Posterior cingulate gyrus (tissue), 11 donors: Measurements from ENCODE around the gene NUDT14.

Experiments used
- DNase-seq, 10 donors: peaks; one replicate each; pipeline versions ENCODE4 v3.0.0 to v3.0.0-alpha.2; 2020 to 2021; ENCODE audit warnings: mixed read lengths in 3 of 10
- intact Hi-C: fragments of 100-400 bp; cut with DNase I; formaldehyde crosslinking; loops from one replicate; pipeline ENCODE4 v1.15.1; 2023

The NUDT14 gene

DNA sequence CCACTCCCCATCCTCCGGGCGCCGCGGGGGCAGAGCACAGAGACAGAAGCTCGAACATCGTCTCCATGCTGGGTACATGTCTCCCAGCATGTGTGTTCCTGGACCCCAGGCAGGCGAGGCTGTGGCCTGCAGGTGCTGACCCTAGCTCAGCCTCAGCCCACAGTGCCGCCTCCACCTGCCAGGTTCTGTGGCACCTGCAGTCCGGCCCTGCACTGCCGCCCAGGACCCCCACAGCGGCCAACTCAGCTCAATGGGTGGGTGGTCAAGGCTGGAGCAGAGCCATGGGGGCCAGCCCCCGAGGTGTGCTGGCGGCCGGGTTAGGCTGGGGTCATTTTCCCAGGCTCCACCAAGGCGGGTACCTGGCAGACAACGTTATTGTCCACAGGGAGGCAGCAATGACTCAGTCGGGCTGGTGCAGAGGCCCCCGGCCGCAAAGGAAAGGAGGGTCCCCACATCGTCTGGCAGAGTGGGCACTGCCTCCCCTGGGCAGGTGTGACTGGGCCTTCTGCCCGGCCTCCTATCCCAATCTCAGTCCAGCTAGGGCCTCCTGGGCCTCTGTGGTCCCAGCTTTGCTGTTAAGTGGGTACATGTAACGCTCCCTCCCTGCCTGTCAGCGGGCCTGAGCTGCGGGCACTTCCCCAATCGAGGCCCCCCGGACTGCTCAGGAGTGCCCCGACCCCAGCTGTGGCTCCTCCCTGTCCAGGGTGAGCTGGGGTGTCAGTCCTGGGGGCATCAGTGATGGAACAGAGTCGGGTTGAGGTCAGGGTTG, 20.2 kb upstream of the NUDT14 start:
- DNase-seq: no peak

DNA sequence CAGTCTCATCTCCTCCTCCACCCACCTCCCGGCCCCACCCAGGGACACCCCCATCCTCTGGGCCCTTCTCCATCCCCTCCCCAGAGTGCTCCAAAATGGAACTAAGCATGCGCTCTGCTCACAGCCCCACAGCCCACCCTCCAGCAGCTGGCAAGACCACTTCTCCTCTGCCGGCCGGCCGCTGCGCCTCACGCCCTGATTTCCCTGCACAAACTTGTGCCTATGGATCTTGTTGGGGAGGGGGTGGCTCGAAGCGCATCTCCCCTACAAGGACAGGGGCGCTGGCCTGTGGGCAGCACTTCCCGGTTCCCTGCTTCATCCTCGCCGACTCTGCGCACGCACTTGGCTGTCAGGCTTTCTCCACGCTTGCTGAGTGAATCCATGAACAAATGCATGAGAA, 19.5 kb upstream of the NUDT14 start:
- intact Hi-C loops: no loop called here
- no peak for DNase-seq

More for the DNA sequence above, 20.2 kb upstream of the NUDT14 start:
- intact Hi-C loops: no loop called here

DNA sequence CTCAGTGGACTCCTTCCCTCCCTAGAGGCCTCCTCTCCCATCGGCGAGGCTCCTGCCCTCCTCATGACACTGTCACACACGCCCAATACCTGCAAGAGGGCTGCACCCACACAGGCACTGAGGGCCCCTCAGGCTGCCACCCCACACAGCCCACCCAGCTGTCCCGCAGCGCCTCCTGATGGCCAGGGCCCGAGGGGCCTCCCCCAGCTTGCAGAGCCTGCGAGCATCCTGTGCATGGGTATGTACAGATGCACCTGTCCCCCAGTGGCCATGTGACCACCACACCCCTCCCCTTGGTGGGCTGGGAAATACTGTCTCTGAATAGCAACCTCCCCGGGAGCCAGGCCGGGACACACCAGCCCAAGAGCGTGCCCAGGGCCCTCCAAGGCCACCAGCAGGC, 19.0 kb upstream of the NUDT14 start:
- no peak for DNase-seq
- intact Hi-C loops: no loop called here

DNA sequence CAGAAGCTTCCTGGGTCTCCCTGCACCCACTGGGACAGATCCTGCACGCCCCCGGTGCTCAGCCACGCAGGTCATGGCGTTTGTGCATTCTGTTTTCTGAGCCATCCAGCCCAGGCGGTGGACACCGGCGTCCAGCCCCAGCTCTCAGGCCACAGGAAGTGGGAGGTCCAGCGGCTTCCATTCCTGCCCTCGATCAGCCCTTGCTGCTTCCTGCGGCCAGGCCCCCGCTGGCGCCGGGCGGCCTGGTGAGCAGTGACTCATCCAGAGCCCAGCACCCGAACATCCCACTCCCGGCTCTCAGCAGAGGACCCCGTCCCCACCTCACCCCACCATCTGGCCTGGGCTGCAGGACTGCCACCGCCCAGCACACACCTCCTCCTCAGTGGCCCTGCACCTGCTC, 18.0 kb upstream of the NUDT14 start:
- intact Hi-C loops: no loop called here

DNA sequence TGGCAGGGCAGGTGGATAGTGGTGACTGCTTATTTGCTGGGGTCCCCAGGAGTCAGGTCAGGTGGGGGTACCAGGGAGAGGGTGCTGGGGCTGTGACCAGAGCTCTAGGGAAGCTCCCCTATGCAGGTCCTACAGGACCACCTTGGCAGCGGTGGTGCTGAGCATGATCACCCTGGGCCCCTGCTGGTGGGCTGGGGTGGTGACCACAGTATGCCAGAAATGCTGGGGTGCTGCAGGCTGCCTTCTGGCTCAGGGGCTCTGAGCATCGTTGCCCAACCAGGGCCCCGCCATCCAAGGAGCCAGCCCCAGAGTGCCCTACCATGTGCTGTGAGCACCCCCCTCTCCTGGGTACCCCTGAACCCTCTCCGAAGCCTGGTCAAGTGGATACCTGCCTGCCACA, 17.5 kb upstream of the NUDT14 start:
- intact Hi-C loops: no loop called here
- DNase-seq: no peak

More for the DNA sequence above, 18.0 kb upstream of the NUDT14 start:
- no peak for DNase-seq

DNA sequence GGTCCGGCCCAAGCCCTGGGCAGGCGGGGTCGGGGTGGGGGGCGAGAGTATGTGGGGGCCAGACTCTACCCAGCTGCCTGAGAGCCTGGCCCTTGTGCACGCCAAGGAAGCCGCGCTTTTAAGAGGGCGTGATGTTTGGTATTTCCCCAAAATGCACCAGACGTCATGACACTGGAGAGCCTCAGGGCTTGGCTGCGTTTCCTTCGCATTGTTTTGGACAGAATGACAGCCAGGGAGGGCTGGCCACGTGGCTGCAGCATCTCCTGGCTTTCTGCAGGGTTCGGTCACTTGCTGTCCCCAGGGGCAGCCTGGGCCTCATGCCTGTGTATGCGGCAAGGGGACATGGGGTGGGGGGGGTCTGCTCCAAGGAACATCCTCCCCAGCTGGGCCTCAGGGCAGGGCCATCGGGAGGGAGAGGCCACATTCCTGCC, 16.1 kb upstream of the NUDT14 start:
- intact Hi-C loops: no loop called here
- peak in 1 of 10 donors; percentile 44 for DNase-seq

DNA sequence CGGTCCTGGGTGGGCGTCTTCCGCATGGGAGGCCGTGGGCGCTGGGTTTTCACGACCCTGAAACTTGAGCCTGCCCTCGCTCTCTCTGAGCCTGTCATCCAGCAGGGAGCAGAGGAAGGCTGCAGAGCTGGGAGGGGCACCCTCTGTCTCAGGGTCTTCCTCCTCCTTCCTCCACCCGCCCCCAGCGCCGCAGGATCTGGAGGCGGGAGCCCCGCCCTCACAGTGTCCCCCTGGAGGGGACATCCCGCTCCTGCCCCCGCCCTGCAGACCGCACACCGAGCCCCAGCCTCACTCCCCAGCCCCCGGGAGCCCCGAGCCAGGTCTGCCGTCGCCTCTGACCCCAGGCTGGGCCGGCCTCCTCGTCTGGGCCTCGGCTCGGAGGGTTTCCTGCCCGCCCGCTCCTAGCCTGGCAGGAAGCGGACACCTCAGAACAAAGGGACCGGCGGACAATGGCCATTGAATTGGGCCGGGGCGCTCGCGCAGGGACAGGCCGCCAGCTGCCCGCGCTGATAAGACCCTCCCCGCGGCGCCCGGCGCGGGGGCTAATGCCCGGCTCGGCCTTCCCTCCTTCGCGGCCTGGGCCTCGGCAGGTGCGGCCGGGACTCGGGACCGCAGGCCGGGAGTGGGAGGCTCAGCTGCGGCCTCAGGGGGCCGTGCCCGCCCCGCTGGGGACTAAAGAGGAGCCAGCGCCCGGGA, 15.3 kb upstream of the NUDT14 start:
- intact Hi-C loops: no loop called here
- DNase-seq: peak in 1 of 10 donors; percentile 43

DNA sequence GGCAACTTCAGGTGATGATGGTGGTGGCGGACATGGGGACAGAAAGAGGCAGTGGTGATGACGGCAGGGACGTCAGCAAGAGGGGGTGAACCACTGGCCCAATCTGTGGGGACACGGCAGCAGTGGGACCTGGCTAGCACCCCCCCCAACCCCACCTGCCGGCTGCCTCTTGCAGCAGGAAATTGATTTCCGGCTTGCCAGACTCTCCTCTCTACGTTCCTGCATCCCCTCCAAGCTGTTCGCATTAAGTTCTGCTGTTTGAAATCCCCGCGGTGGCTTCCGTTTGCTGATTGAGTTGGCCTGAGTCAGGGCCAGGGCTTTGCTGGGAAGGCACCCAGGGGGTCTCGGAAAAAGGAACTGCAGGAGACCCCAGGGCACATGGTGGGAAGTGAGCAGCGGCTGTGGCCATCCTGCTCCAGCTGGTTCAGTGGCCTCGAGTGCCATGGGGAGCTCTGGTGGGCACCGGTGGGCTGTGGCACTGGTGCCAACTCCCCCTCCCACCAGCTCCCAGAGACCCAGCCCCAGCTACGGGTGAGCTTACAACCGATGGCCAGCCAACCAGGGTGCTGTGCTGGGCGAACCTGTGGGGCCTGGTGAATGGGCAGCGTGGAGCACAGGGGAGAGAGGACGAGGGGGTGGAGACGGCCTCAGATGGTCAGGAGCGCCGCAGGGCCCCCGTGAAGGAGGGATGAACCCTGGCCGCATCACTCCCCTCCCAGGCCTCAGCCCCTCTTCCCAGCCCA, 14.6 kb upstream of the NUDT14 start:
- no peak for DNase-seq
- intact Hi-C loops: no loop called here

DNA sequence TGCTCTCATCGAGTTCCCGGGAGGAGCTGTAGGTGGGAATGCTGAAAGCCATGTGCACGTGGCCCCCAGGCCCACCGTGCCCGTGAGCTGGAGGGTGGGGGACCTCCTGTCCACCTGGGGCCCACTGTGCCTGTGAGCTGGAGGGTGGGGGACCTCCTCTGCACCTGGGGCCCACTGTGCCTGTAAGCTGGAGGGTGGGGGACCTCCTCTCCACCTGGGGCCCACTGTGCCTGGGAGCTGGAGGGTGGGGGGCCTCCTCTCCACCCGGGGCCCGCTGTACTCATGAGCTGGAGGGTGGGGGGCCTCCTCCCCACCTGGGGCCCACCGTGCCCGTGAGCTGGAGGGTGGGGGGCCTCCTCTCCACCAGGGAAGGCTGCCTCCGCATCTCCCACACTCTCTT, 13.9 kb upstream of the NUDT14 start:
- no peak for DNase-seq
- intact Hi-C loops: no loop called here

DNA sequence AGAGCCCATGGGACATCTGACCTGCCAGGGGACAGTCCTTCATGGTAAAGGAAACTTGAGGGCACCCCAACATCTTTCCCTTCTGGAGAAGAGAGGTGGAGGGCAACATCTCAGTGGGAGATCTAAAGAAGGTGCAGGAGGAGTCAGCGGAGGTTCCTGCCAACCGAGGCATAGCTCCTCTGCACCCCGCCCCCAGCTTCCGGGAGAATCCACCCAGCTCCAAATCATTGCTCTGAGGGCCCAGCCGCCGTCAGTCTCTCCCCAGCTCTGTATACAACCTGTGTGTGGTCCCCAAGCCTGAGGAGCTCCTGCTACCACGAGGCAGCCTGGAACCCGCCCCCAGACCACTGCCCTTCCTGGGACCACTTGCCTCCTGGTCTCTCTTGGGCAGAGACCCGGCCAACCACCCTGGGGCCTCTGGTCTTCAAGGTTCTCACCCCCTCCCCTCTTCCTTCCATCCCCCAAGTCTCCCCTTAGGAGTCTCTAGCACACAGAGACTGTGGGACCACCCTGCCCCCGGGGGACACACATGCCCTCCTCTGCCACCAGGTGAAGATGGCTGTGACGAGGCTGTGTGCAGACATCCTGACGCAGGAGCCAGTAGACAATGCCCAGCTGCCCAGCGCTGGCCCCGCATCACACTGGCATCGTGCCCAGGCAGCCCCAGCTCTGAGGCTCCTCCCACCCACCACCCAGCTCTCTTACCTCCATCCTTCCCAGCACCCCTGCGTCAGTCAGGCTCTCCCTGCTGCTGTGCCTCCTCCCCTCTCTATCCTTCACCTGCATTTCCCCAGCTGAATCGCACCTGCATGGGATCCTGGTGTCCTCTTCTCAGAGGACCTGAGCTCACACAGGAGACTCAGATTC, 13.0 kb upstream of the NUDT14 start:
- intact Hi-C loops: no loop called here
- DNase-seq: no peak

DNA sequence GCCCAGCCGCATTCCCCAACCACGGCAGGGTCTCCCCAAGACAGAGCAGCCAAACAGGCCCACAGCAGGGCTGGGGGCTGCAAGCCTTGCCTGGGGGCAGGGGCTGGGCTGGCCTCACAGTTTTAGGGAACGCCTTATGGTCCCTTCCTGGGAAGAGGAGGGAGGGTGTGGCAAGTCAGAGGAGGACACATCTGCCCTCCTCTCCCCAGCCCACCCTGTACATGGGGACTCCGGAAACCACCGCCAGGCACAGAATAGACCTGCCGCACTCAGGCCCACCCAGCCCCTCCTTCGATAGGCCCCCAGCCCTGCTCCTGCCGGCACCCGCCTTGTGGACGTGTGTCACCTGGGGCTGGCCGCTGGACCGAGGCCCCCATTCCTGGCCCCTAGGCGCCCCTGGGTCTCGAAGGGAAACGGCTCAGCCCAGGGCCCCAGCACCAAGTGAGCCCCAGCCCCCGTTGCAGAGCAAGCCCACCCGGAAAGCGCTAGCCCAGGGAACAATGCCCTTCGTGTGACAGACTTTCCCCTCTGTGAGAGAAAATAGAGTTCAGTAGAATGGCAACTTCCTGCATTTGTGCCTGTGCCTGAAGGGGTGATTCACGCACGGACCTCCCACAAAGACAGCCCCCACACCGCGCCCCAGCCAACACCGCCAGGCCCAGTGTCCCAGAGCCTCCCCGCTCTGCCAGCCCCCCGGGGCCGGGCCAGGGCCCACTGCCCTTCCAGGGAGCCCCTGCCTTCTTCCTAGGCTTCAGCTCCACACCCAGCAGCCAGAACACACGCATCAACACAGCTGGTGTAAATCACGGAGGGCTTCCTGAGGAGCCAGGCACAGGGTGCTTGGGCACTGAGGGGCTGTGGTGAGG, 12.0 kb upstream of the NUDT14 start:
- intact Hi-C loops: no loop called here
- no peak for DNase-seq

DNA sequence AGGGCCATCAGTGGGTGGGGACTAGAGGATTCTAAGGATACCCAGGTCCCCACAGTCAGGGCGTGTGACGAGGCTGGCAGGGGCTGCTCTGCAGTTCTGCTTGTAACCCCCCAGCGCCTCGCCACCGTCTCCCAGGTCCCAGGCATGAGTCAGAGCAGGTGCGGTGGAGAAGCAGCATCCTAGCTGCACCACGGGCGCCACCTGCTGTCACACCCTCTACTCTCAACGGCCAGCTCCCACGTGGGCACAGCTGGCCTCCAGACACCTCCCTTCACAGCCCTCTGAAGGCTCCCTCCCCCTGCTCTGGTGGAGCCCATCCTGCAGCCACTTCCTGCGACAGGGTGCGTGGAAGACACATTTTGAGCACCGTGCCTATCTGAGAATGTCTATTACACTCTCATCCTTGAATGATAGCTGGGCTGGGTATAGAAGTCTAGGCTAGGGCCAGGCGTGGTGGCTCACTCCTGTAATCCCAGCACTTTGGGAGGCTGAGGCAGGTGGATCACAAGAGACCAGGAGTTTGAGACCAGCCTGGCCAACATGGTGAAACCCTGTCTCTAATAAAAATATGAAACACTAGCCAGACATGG, 6.9 kb upstream of the NUDT14 start:
- intact Hi-C loops: no loop called here
- DNase-seq: no peak

DNA sequence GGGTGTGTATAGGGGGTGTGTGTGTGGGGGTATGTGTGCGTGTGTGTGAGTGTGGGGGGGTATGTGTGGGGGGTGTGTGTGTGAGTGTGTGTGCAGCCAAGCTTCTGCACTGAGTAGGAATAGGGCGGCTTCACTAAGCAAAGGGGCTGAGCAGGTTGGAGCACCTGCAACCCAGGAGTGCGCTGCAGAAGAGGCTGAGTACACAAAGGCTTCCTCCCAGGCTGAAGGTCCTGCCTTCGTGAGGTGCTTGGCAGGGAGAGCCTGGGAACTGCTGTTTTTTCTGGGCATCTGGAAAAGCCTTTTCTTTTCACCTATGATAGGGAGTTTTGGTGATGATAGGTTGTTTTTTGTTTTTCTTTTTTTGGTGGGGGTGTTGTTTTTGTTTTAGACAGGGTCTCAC, 6.0 kb upstream of the NUDT14 start:
- DNase-seq: no peak
- intact Hi-C loops: no loop called here

DNA sequence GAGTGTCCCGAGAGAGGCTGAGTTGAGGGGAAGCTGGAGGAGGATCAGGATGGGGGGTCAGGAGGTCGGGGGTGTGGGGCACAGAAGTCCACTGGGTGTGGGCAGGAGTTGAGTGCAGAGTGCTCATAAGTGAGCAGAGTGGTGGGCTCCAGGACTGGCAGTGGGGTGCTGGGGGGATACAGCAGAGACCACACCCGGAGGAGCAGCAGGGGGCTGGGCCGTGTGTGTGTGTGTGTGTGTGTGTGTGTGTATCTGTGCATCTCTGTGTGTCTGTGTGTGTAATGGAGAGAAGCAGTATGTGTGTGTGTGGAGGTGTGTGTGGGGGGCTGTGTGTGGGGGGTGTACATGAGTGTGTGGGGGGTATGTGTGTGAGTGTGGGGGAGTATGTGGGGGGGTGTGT, 4.9 kb upstream of the NUDT14 start:
- intact Hi-C loops: no loop called here
- no peak for DNase-seq

DNA sequence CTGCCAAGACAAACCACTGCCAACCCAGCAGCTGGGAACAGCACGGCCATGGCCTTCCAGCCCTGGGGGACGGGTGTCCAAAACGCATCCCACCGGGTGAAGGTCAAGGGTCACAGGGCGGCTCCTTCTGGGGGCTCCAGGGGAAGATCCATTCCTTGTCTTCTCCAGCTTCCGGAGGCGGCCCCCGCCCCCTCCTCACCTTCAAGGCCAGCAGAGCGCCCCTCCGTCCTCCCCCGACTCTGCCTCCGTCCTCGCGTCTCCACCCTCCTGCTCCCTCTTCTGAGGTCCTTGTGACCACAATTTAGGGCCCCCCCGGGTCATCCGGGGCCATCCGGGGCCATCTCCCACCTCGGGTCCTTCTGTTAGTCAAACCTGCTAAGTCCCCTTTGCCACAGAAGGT, 3.9 kb upstream of the NUDT14 start:
- intact Hi-C loops: no loop called here

DNA sequence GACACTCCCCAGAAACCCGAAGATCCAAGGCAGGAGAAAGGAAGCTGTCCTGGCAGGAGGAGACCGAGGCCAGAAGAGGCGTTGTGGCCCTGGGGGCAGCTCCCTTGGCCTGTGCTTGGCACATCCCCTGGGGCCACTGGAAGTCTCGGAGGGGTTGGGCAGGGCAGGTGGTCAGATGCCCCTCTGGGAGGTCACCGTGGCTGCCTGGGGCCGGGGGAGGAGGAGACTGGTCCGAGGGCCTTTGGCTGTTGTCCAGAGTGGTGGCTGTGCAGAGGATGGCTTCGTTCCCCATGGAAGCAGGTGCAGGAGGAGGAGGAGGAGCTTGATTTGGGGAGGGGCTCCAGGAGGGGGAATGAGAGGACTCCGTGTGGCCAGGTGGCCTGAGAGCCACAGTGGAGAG, 3.3 kb upstream of the NUDT14 start:
- DNase-seq: no peak
- intact Hi-C loops: no loop called here

More for the DNA sequence above, 3.9 kb upstream of the NUDT14 start:
- DNase-seq: no peak

DNA sequence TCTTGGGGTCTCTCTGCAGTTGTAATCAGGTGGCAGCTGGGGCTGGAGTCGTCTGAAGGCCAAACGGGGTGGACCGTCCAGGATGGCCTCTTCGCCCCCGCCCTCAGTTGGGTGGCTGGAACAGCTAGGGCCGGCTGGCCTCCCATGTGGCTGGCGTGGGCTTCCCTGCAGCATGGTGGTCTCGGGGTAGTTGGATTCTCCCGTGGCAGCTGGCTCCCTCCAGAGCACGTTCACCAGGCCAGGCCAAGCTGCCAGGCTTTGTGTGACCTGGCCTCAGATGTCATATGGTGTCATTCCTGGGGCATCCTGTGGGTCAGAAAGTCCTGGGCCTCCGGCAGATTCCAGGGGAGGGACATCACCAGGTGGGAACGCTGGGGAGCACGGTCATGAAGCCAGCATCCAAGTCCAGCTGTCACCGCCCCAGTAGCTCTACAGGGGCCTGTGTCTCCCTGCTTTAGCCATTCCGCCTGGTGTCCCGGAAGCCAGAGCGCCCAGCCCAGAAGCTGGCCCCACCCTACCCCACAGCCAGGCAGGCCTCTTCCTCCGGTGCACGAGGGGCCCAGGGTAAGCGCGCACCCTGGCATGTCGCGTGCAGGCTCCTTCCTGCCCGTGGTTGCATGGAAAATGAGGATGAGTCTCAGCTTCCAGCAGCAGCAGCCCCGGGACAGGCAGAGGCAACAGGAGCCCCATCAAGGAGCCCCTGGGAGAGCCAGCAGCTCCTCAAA, 1.3 kb upstream of the NUDT14 start:
- no peak for DNase-seq
- intact Hi-C loops: no loop called here

DNA sequence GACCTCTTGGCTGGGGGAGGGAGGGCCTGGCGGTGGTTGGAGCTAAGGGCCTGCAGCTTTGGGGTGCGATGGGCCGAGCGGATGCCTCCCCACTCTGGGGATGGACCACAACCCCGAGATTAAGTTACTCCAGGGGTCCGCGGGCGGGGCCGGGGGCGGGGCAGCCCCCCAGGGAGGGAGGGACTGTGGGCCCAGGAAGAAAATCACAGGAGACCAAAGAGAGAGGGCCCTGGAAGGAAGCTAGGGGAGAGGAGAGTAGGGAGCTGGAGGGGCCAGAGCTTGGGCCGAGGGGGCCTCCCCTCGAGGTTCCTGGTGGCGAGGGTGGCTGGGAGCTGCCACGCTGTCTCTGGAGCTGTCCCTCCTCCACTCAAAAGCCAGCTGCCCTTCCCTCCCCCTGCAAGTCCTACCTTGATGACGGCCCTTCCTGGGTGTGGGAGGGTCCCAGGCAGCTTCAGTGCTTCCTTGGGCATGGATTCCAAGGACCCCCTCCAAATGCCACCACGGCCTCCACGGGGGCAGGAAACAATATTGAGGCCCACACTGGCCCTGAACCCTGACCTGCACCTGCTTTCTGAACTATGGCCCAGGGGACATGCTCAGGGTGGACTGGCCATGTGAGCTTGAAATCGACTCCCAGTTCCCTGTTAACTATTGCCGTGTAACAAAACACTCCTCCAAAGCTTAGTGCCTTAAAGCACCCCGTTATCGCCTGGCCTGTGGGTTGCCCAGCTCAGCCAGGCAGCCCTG, 610 bp upstream of the NUDT14 start:
- DNase-seq: no peak
- intact Hi-C loops: no loop called here
